ENCODE measurements around the gene NPC2. TPM values are rescaled to one million over a fixed set of nuclear protein-coding genes. Genes with fewer than 3 reads are reported as not detected.

Gene NPC2
- total and polyA plus RNA-seq, 4 donors = 922 to 1,539 (median 1,190) TPM

DNA sequence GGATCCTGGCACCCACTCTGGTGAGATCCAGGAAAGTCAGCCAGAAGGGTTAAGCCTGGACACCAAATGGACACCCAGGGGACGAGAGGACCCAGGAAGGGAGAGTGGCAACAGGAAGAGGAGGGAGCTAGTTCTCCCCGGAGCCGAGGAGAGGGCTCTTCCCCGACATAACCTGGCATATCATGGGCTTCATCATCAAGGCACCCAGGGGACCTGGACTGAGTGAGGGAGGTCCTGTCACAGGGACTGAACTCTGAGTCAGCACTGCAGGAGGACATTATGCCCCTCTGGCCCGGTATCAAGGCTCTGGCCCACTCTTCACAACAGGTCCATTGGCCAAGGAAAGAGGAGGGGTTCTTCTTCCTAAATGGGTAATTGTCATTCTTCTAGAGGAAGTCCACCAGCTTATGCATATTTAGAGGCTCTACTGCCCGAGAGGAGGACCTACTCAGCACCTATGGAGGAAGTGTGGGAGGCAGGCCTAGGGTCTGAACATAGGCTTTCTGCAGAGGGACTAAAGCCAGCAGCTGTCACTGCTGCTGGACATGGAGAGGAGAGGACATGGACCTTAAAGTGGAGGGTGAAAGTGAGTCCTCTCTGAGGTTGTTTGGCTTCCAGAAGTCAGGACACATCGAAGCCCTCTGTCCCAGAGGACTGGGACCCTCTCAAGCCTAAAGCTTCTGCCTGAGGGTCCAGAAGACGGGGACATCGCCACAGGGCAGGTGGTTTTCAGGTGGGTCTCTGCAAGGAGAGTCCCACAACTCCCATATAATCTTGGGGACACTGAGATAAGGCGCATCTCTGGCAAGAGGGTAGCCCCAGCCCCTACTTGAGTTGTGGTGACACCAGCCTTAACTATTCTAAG, 19.1 kb upstream of the NPC2 start:
- Histone ChIP-seq H3K27ac (ENCODE audit: low read depth in 1 of 2, low read length in 1 of 2) (no peak overlapping the region), H3K4me3 (no peak overlapping the region), H3K9ac (ENCODE audit: insufficient read depth in 1 of 2, low read length in 2 of 2) (no peak overlapping the region), H3K9me3 (ENCODE audit: control insufficient read depth in 4 of 4, insufficient read depth in 3 of 4, low read length in 3 of 4) (no peaks in the 10 kb centered on the region), H3K27me3 (ENCODE audit: control insufficient read depth in 3 of 3, insufficient read depth in 3 of 3, low read length in 2 of 3) (peaks cover 0 to 3% (median 0%) of the 10 kb centered on the region in 3 donors), H3K4me1 (ENCODE audit: control insufficient read depth in 5 of 5, insufficient read depth in 5 of 5, low read length in 5 of 5) (peaks cover 0 to 16% (median 3%) of the 10 kb centered on the region in 5 donors), H3K36me3 (ENCODE audit: control insufficient read depth in 4 of 4, insufficient read depth in 4 of 4, low read length in 4 of 4) (no peaks in the 10 kb centered on the region)
- TF ChIP-seq, protein P1, sequence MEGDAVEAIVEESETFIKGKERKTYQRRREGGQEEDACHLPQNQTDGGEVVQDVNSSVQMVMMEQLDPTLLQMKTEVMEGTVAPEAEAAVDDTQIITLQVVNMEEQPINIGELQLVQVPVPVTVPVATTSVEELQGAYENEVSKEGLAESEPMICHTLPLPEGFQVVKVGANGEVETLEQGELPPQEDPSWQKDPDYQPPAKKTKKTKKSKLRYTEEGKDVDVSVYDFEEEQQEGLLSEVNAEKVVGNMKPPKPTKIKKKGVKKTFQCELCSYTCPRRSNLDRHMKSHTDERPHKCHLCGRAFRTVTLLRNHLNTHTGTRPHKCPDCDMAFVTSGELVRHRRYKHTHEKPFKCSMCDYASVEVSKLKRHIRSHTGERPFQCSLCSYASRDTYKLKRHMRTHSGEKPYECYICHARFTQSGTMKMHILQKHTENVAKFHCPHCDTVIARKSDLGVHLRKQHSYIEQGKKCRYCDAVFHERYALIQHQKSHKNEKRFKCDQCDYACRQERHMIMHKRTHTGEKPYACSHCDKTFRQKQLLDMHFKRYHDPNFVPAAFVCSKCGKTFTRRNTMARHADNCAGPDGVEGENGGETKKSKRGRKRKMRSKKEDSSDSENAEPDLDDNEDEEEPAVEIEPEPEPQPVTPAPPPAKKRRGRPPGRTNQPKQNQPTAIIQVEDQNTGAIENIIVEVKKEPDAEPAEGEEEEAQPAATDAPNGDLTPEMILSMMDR (IDR thresholded peaks at IDR 0.05; ENCODE audit: control extremely low read depth, extremely low read depth) = no peak
- ATAC-seq (ENCODE audit: insufficient read depth, low FRiP score) = no peak
- 79 to 81% methylated on average over 10 of the region's 10 CpGs for WGBS, 2 donors
- no peak for DNase-seq

GRCh38 chr14:74510959-74511409, 17.9 kb upstream of the NPC2 start:
- peaks cover 0 to 8% (median 3%) of the 10 kb centered on the region in 5 donors for H3K4me1 ChIP-seq (ENCODE audit: control insufficient read depth in 5 of 5, insufficient read depth in 5 of 5, low read length in 5 of 5)
- WGBS, 2 donors = 83 to 92% methylated on average over 10 of the region's 10 CpGs
- TF ChIP-seq, protein P1 (IDR thresholded peaks at IDR 0.05; ENCODE audit: control extremely low read depth, extremely low read depth) = no peak
- no peaks in the 10 kb centered on the region for H3K9me3 ChIP-seq (ENCODE audit: control insufficient read depth in 4 of 4, insufficient read depth in 3 of 4, low read length in 3 of 4)
- H3K4me3 ChIP-seq = no peak overlapping the region
- H3K36me3 ChIP-seq (ENCODE audit: control insufficient read depth in 4 of 4, insufficient read depth in 4 of 4, low read length in 4 of 4) = no peaks in the 10 kb centered on the region
- no peak for ATAC-seq (ENCODE audit: insufficient read depth, low FRiP score)
- peaks cover 0 to 9% (median 0%) of the 10 kb centered on the region in 3 donors for H3K27me3 ChIP-seq (ENCODE audit: control insufficient read depth in 3 of 3, insufficient read depth in 3 of 3, low read length in 2 of 3)
- H3K27ac ChIP-seq (ENCODE audit: low read depth in 1 of 2, low read length in 1 of 2) = no peak overlapping the region
- DNase-seq = no peak
- no peak overlapping the region for H3K9ac ChIP-seq (ENCODE audit: insufficient read depth in 1 of 2, low read length in 2 of 2)

DNA sequence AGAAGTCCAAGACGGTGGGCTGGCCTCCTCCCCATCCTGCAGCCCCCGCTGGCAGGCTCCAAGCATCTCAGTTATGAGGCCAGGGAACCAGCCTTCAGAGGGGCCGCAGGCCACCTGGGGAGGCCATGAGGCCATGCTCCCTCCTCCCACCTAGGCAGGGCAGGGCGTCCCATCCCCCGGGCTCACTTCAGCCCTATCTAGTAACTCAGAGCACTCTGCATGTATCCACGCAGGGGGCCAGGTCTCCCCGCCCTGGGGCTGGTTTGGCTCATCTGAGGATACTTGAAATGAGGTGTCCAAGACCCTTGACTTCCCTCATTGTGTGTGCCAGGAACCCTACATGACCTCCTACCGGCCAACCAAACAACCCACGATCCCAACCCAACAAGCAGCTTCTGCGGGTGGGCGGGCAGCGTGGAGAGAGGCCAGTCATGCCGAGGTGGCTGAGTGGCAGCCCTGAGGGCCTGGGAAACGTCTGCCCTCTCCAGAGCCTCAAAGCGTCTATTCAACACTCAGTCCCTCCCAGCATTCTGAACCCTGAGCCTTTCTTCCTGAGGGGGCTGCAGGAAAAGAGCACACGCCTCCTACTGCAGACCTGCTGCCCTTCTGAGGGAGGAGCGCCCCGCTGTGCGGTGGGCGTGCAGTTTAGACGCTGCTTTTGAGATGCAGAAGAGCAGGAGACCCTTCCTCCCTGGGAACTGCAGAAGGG, 17.3 kb upstream of the NPC2 start:
- Histone ChIP-seq H3K4me3 (no peak overlapping the region), H3K27me3 (ENCODE audit: control insufficient read depth in 3 of 3, insufficient read depth in 3 of 3, low read length in 2 of 3) (peaks cover 0 to 9% (median 0%) of the 10 kb centered on the region in 3 donors), H3K9me3 (ENCODE audit: control insufficient read depth in 4 of 4, insufficient read depth in 3 of 4, low read length in 3 of 4) (no peaks in the 10 kb centered on the region), H3K9ac (ENCODE audit: insufficient read depth in 1 of 2, low read length in 2 of 2) (no peak overlapping the region), H3K4me1 (ENCODE audit: control insufficient read depth in 5 of 5, insufficient read depth in 5 of 5, low read length in 5 of 5) (peaks cover 0 to 8% (median 3%) of the 10 kb centered on the region in 5 donors), H3K27ac (ENCODE audit: low read depth in 1 of 2, low read length in 1 of 2) (no peak overlapping the region), H3K36me3 (ENCODE audit: control insufficient read depth in 4 of 4, insufficient read depth in 4 of 4, low read length in 4 of 4) (no peaks in the 10 kb centered on the region)
- DNase-seq (peak in 2 of 3 donors; percentile 52 to 54), ATAC-seq (ENCODE audit: insufficient read depth, low FRiP score) (no peak)
- TF ChIP-seq, protein P1 (IDR thresholded peaks at IDR 0.05; ENCODE audit: control extremely low read depth, extremely low read depth) = no peak
- 80 to 85% methylated on average over 21 of the region's 21 CpGs for WGBS, 2 donors
